Measurements from ENCODE around the gene CLDN11.

- TF ChIP-seq, protein P1, sequence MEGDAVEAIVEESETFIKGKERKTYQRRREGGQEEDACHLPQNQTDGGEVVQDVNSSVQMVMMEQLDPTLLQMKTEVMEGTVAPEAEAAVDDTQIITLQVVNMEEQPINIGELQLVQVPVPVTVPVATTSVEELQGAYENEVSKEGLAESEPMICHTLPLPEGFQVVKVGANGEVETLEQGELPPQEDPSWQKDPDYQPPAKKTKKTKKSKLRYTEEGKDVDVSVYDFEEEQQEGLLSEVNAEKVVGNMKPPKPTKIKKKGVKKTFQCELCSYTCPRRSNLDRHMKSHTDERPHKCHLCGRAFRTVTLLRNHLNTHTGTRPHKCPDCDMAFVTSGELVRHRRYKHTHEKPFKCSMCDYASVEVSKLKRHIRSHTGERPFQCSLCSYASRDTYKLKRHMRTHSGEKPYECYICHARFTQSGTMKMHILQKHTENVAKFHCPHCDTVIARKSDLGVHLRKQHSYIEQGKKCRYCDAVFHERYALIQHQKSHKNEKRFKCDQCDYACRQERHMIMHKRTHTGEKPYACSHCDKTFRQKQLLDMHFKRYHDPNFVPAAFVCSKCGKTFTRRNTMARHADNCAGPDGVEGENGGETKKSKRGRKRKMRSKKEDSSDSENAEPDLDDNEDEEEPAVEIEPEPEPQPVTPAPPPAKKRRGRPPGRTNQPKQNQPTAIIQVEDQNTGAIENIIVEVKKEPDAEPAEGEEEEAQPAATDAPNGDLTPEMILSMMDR (conservative IDR thresholded peaks at IDR 0.05; ENCODE audit: low read length), result no peak
- no peak for TF ChIP-seq EZH2phosphoT487 (IDR thresholded peaks at IDR 0.05; ENCODE audit: borderline replicate concordance, low read depth, low read length)
These were observed 35.1 kb upstream of the CLDN11 start for GRCh38 chr3:170383567-170383966.

Measured in OCI-LY7 (cell line).